D341Med (cell line): ENCODE data around the gene ACTL6A.

Source experiments
- DNase-seq: peaks from one replicate; pipeline ENCODE4 v3.0.0; 2012; ENCODE audit warnings: low spot score

The ACTL6A gene

GRCh38 chr3:179591313-179591712, 28.6 kb downstream of the ACTL6A start:
- DNase-seq = no peak

DNA sequence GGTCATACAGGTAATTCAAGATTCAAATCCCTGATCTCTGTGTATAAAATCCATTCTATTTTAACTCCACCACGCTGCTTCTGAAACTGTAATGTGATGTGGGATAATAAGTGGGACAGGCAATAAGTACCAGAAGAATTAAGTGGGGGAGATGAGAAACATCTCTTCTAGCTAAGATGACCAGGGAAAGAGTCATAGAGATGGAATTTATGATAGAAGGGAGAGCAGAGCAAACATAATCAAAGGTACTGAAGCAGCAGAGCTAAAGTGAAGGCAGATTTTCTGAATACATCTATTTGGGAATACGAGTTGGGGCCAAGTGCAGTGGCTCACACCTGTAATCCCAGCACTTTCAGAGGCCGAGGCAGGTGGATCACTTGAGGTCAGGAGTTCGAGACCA, 36.8 kb downstream of the ACTL6A start:
- DNase-seq = no peak

DNA sequence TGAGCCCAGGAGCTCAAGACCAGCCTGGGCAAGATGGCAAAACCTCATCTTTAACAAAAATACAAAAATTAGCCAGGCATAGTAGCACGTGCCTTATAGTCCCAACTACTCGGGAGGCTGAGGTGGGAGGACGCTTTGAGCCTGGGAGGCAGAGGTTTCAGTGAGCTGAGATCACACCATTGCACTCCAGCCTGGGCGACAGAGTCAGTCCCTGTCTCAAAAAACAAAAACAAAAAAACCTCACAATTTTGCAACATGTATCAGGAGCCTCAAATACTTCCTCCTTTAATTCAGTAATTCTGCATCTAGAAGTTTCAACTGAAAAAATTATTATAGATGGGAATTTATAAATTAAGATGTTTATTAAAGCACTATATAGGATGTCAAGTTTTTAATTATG, 40.6 kb downstream of the ACTL6A start:
- DNase-seq = no peak

- DNase-seq = no peak
These were observed 41.1 kb downstream of the ACTL6A start for GRCh38 chr3:179603831-179604230.

- peak; percentile 94 for DNase-seq
These were observed 41.8 kb downstream of the ACTL6A start, which contains the start of the genes MRPL47 and NDUFB5 for GRCh38 chr3:179604321-179605078. MRPL47 (minus strand) TSS chr3:179604638; CDS start chr3:179604624, 14 bp downstream. NDUFB5 (plus strand) TSS chr3:179604794; CDS start chr3:179604816, 22 bp downstream.

GRCh38 chr3:179606534-179607085, 43.9 kb downstream of the ACTL6A start:
- no peak for DNase-seq

GRCh38 chr3:179608931-179609720, 46.4 kb downstream of the ACTL6A start:
- DNase-seq = no peak

- DNase-seq = no peak
These were observed 47.3 kb downstream of the ACTL6A start for GRCh38 chr3:179610066-179610465.

DNA sequence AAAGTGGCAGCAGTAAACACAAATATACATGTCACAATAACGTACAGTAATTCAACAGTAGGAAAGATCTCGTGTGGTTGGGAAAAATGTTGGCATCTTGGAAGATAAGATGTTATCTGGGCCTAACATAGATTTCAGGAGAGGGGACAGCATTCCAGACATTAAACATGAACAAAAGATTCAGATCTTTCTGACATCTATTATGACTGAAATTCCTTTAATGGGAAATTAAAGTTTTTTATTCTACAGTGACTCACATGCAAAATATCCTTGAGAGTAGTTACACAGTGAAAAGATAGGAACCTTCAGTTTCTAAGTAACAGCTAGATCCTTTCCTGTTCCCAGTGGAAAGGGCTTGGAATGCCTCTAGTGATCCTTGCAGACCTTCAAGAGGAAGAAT, 51.1 kb downstream of the ACTL6A start:
- DNase-seq = no peak

GRCh38 chr3:179615458-179616173, 52.9 kb downstream of the ACTL6A start:
- DNase-seq = no peak

DNA sequence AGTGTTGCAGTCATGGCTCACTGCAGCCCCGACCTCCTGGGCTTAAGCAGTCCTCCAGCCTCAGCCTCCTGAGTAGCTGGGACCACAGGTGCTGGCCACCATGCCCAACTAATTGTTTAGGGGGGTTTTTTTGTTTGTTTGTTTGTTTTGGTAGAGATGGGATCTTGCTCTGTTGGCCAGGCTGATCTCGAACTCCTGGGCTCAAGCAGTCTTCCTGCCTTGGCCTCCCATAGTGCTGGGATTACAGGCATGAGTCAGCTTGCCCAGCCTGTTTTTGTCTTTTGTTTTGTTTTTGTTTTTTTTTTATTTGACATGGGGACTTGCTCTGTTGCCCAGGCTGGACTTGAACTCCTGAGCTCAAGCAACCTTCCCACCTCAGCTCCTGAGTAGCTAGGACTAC, 59.3 kb downstream of the ACTL6A start:
- DNase-seq = no peak

DNA sequence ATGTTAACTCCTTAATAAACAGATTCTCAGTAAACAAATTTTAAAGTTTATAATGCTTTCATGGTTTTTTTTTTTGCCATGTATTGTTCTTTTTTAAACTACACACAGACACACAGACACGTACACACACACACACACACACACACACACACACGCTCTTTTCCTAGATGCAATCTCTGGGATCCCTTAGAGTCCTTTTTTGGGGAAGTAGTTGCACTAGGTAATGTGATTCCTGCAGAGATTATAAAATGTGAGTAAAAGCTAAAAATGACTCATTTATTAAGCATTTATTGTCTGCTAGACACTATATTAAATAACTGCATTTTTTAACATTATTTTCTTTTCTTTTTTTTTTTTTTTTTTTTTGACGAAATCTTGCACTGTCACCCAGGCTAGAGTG, 61.7 kb downstream of the ACTL6A start:
- no peak for DNase-seq

DNA sequence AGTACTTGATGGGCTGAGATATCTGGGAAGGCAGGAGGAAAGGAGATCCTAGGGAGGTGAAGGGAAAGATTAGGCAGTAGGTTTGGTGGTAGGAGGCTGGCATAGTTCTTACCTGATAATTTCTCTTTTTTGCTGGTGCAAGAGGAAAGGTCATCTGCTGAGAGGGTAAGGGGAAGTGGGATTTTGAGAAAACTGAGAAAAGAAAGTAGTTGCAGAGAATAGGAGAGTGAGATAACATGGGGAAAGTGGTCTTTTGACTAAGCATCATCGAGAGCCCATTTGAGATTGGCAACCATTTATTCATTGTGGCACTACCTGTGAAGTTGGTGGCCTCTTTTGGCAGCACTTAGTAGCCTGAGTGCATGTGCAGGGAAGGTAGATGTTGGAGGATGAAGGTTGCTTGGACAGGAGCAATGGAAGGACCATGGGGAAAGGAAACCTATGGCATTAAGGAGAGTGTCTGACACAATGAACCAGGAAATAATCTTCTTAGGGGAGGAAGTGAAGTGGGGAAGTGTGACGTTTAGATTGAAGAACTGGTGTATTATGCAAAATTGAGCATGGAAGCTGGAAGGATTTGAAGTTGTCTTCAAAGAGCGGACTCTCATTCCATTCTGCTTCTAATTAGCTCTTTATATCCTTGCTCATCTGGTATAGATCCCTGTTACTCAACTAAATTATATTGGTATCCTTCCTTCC, 68.2 kb downstream of the ACTL6A start:
- DNase-seq = no peak
